GM10266 (cell line): ENCODE results near the gene MSLN.
"Not testable (repeated sequence)": the region's sequence is repeated elsewhere in the genome, so short reads cannot be mapped to it uniquely, and the experiment has no call there.

Experiments
- DNase-seq: peaks from one replicate; pipeline ENCODE4 v3.0.0; 2012; ENCODE audit errors: extremely low spot score
- CTCF ChIP-seq: IDR thresholded peaks from 2 replicates; pipeline ENCODE4 v1.5.1; 2012; ENCODE audit warnings: mild to moderate bottlenecking, low read depth; ENCODE audit not compliant: control insufficient read depth, insufficient read depth; ENCODE audit errors: missing control alignments

MSLN gene

GRCh38 chr16:747978-748746 is 12.4 kb upstream of the MSLN start:
- DNase-seq, result no peak

GRCh38 chr16:749010-749409 is 11.5 kb upstream of the MSLN start:
- no peak for DNase-seq
- no peak for TF ChIP-seq CTCF

More at GRCh38 chr16:747978-748746, 12.4 kb upstream of the MSLN start:
- TF ChIP-seq CTCF, result no peak

GRCh38 chr16:750485-750884 is 10.0 kb upstream of the MSLN start:
- no peak for DNase-seq
- TF ChIP-seq CTCF, result no peak

GRCh38 chr16:751152-752006 is 9.2 kb upstream of the MSLN start:
- DNase-seq, result no peak

GRCh38 chr16:752007-752312 is 8.6 kb upstream of the MSLN start:
- DNase-seq, result no peak
- TF ChIP-seq CTCF, result no peak

More at GRCh38 chr16:751152-752006, 9.2 kb upstream of the MSLN start:
- no peak for TF ChIP-seq CTCF

GRCh38 chr16:754121-754607 is 6.4 kb upstream of the MSLN start:
- not testable (repeated sequence) for DNase-seq

- DNase-seq, result no peak
- TF ChIP-seq CTCF, result no peak
Measured at GRCh38 chr16:754656-755055, 5.9 kb upstream of the MSLN start.
